ENCODE results near the gene USP17L12.
"Not testable (repeated sequence)": the region's sequence is repeated elsewhere in the genome, so short reads cannot be mapped to it uniquely, and the experiment has no call there.

DNA sequence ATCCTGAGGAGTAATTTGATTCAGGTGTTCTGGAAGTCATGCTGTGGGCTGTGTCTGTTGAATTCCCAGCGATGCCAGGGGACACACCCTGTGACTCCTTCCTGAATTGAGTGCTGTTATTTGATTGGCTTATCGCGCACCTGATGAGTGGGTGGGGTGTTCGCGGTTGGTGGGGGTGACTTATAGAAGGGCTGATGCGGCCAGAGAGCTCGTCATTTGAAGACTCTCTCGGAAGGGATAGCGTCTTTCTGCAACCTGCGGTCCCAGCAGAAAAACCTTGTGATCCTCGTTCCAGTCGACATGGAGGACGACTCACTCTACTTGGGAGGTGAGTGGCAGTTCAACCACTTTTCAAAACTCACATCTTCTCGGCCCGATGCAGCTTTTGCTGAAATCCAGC, 37.9 kb downstream of the USP17L12 start, which contains the start of gene USP17L20:
- TF ChIP-seq, protein P1, sequence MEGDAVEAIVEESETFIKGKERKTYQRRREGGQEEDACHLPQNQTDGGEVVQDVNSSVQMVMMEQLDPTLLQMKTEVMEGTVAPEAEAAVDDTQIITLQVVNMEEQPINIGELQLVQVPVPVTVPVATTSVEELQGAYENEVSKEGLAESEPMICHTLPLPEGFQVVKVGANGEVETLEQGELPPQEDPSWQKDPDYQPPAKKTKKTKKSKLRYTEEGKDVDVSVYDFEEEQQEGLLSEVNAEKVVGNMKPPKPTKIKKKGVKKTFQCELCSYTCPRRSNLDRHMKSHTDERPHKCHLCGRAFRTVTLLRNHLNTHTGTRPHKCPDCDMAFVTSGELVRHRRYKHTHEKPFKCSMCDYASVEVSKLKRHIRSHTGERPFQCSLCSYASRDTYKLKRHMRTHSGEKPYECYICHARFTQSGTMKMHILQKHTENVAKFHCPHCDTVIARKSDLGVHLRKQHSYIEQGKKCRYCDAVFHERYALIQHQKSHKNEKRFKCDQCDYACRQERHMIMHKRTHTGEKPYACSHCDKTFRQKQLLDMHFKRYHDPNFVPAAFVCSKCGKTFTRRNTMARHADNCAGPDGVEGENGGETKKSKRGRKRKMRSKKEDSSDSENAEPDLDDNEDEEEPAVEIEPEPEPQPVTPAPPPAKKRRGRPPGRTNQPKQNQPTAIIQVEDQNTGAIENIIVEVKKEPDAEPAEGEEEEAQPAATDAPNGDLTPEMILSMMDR (IDR thresholded peaks at IDR 0.05) = not testable (repeated sequence)
- not testable (repeated sequence) for TF ChIP-seq POLR2A (IDR thresholded peaks at IDR 0.05)
